BJ (cell line): Measurements from ENCODE around the gene UMAD1. TPM values are rescaled to one million over a fixed set of nuclear protein-coding genes. Genes with fewer than 3 reads are reported as not detected.

Experiments used
- CTCF ChIA-PET: fragments of 350-600 bp; formaldehyde crosslinking; extraction: SDS; loops from one replicate; lab custom pipeline; 2021; ENCODE audit warnings: antibody characterized with exemption, inconsistent platforms; lab: Yijun Ruan, JAX
- POLR2A ChIA-PET: fragments of 300-600 bp; sonication (Branson Sonifier 250); formaldehyde crosslinking; extraction: SDS; loops from one replicate; lab custom pipeline; 2021; ENCODE audit warnings: antibody characterized with exemption; lab: Charles Lee
- DNase-seq: peaks from one replicate; pipeline ENCODE4 v3.0.0-alpha.2; 2011; ENCODE audit warnings: low read depth
- H3K27me3 ChIP-seq: 2 replicates; pipeline ENCODE4 v1.6.0; 2011; ENCODE audit warnings: low read length; ENCODE audit not compliant: control insufficient read depth, insufficient read depth
- H3K36me3 ChIP-seq: 2 replicates; pipeline ENCODE4 v1.5.1; 2011; ENCODE audit warnings: low read length; ENCODE audit not compliant: control insufficient read depth, insufficient read depth
- H3K4me3 ChIP-seq: 2 replicates; pipeline ENCODE4 v1.5.1; 2011; ENCODE audit warnings: low read depth, mild to moderate bottlenecking, control low read depth, low read length
- polyA plus RNA-seq: library from polyadenylated mRNA; depleted of rRNA; stranded (reverse); fragments of >200 nt; gene quantifications from 2 replicates; pipeline ENCODE4 v1.2.3, GENCODE V29; 2011
- TF ChIP-seq, protein P1 (sequence below): IDR thresholded peaks from 2 replicates; pipeline ENCODE4 v1.5.1; 2011; ENCODE audit warnings: low read depth, mild to moderate bottlenecking, control low read depth, inconsistent platforms, low read length, moderate library complexity; ENCODE audit not compliant: insufficient read depth

UMAD1 gene
- polyA plus RNA-seq, 1 experiment = 10.1 TPM

GRCh38 chr7:7883394-7883793, 242.8 kb downstream of the UMAD1 start:
- Histone ChIP-seq H3K4me3 (no peak overlapping the region), H3K36me3 (no peaks in the 10 kb centered on the region), H3K27me3 (no peaks in the 10 kb centered on the region)
- ChIA-PET POLR2A (no interaction called here), CTCF (interaction anchor here (0.8 kb wide), 1 partner anchor 307 kb away, joined by 5 read pairs; no protein-coding TSS in a partner anchor)
- no peak for DNase-seq
- TF ChIP-seq, protein P1, sequence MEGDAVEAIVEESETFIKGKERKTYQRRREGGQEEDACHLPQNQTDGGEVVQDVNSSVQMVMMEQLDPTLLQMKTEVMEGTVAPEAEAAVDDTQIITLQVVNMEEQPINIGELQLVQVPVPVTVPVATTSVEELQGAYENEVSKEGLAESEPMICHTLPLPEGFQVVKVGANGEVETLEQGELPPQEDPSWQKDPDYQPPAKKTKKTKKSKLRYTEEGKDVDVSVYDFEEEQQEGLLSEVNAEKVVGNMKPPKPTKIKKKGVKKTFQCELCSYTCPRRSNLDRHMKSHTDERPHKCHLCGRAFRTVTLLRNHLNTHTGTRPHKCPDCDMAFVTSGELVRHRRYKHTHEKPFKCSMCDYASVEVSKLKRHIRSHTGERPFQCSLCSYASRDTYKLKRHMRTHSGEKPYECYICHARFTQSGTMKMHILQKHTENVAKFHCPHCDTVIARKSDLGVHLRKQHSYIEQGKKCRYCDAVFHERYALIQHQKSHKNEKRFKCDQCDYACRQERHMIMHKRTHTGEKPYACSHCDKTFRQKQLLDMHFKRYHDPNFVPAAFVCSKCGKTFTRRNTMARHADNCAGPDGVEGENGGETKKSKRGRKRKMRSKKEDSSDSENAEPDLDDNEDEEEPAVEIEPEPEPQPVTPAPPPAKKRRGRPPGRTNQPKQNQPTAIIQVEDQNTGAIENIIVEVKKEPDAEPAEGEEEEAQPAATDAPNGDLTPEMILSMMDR = no peak

DNA sequence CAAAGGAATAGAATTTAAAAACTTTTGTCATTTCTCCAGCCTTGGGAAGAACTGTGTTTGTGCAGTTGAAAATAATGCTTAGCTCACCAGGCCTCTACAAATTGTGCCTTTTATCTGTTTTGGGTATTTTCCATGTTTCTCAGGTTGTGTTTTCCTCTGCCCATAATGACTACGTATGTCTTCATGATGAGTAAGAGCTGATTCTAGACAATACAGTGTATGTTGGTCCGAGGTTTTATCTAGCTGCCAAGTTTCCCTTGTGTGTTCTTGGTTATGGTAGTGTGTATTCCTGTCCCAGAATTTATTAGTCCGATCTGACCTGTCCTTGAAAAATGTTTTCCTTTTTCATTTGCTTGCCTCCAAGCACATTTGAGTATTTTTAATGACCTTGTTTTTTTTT, 244.3 kb downstream of the UMAD1 start:
- Histone ChIP-seq H3K4me3 (no peak overlapping the region), H3K36me3 (no peaks in the 10 kb centered on the region), H3K27me3 (no peaks in the 10 kb centered on the region)
- TF ChIP-seq, protein P1 = no peak
- ChIA-PET CTCF (interaction anchor here (0.6 to 1.1 kb wide), 2 partner anchors 10 to 1669 kb away, joined by 3 to 4 read pairs; no protein-coding TSS in a partner anchor), POLR2A (no interaction called here)
- no peak for DNase-seq

DNA sequence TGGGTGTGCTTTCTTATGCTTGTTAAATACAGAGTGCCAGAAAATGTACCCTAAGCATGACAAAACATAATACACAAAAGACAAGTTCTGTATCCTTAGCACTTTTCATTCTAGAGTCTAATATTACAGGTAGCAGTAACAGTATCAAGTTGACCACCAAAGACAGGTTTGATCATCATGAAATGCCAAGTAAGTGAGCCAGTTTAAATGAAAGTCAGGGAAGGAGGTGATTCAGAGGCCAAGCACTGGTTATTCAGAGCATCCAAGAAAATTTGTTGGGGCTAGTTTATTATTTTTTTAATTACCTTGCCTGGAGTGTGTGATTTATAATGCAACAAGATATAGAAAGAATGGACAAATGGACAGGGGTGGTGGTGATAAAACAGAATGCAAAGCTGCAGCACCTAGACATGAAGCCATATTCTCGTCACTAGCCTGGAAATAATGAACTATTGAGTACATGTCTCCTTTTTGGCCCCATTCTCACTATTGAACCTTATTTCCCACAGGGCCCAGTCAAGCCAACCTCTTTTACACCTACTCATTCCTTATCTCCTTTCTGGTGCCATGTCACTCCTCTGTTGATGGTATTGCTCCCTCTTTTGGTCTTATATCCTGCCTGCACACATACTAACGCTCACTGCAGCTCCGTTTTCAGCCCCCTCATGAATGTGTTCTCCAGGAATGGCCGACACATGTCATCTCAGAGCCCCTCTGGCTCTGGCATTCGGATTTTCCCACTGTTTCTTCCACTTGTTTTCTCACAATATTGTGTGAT, 249.4 kb downstream of the UMAD1 start:
- TF ChIP-seq, protein P1 = no peak
- no peaks in the 10 kb centered on the region for H3K27me3 ChIP-seq
- no peaks in the 10 kb centered on the region for H3K36me3 ChIP-seq
- no peak for DNase-seq
- POLR2A ChIA-PET = no interaction called here
- H3K4me3 ChIP-seq = no peak overlapping the region
- CTCF ChIA-PET = no interaction called here

GRCh38 chr7:7895004-7895650, 254.6 kb downstream of the UMAD1 start:
- H3K4me3 ChIP-seq = no peak overlapping the region
- ChIA-PET CTCF (interaction anchor here (0.9 kb wide), 1 partner anchor 10 kb away, joined by 4 read pairs; no protein-coding TSS in a partner anchor), POLR2A (no interaction called here)
- no peak for DNase-seq
- H3K36me3 ChIP-seq = no peaks in the 10 kb centered on the region
- TF ChIP-seq, protein P1 = no peak
- H3K27me3 ChIP-seq = no peaks in the 10 kb centered on the region

GRCh38 chr7:7895754-7896153, 255.2 kb downstream of the UMAD1 start:
- CTCF ChIA-PET = interaction anchor here (0.9 kb wide), 1 partner anchor 10 kb away, joined by 4 read pairs; no protein-coding TSS in a partner anchor

More at GRCh38 chr7:7895754-7896153, 255.2 kb downstream of the UMAD1 start:
- POLR2A ChIA-PET = no interaction called here
- TF ChIP-seq, protein P1 = no peak
- H3K36me3 ChIP-seq = no peaks in the 10 kb centered on the region
- DNase-seq = no peak
- H3K4me3 ChIP-seq = no peak overlapping the region
- H3K27me3 ChIP-seq = no peaks in the 10 kb centered on the region
